Activated T-cell treated with anti-CD3 and anti-CD28 coated beads, Interleukin-2, amount 50 U/mL, for 24 hours (primary cell): ENCODE measurements around the gene PLEKHB2.
"Not testable (repeated sequence)": the region's sequence is repeated elsewhere in the genome, so short reads cannot be mapped to it uniquely, and the experiment has no call there.

Source experiments
- DNase-seq: peaks from one replicate; pipeline ENCODE4 v3.0.0-alpha.2; 2020
- H3K27ac Mint-ChIP-seq: 2 replicates; pipeline ENCODE4 v1.8.0; 2020; ENCODE audit warnings: mild to moderate bottlenecking, mixed read lengths
- H3K27me3 Mint-ChIP-seq: 2 replicates; pipeline ENCODE4 v1.8.0; 2020; ENCODE audit warnings: mixed read lengths
- H3K36me3 Mint-ChIP-seq: 2 replicates; pipeline ENCODE4 v1.8.0; 2020; ENCODE audit warnings: low read depth, mixed read lengths
- H3K4me1 Mint-ChIP-seq: 2 replicates; pipeline ENCODE4 v1.8.0; 2020; ENCODE audit warnings: low read depth, mixed read lengths
- H3K4me3 Mint-ChIP-seq: 2 replicates; pipeline ENCODE4 v1.8.0; 2020; ENCODE audit warnings: mild to moderate bottlenecking, moderate library complexity, mixed read lengths
- H3K9me3 Mint-ChIP-seq: 2 replicates; pipeline ENCODE4 v1.8.0; 2020; ENCODE audit warnings: mixed read lengths

The PLEKHB2 gene

DNA sequence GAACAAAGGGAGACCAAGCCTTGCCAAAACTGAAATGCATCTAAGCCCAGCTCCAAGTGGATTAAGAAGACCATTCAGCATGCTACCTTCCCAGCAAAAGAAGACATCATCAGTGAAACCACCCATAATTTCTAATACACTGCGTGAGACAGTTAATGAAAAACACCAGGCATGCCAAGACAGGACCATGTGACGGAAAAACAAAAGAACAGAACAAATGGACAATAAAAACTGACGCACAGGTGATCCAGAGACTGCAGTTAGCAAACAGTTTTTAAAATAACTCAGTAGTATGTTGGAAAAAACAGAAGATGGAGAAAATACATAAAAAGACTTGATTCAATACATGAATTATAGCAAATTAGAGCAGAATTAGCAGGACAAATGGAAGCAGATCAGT lies 27.2 kb upstream of the PLEKHB2 start:
- Mint-ChIP-seq H3K9me3 (no peaks in the 10 kb centered on the region), H3K4me3 (no peak overlapping the region), H3K4me1 (peaks cover 58% of the 10 kb centered on the region), H3K36me3 (peaks cover 97% of the 10 kb centered on the region), H3K27ac (peak overlapping the region; percentile 4), H3K27me3 (no peaks in the 10 kb centered on the region)
- DNase-seq = no peak

DNA sequence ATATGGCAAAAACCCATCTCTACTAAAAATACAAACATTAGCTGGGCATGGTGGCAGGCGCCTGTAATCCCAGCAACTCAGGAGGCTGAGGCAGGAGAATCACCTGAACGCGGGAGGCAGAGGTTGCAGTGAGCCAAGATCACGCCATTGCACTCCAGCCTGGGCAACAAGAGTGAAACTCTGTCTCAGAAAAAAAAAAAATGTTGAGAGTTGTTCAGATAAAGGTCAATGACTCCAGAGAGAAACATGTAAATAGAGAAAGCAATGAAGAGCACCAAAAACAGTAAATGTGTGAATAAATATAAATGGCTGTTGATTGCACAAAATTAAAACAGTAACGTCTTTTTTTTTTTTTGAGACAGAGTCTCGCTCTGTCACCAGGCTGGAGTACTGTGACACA lies 25.2 kb upstream of the PLEKHB2 start:
- H3K27ac Mint-ChIP-seq = peak overlapping the region; percentile 64
- H3K4me1 Mint-ChIP-seq = peaks cover 50% of the 10 kb centered on the region
- peaks cover 93% of the 10 kb centered on the region for H3K36me3 Mint-ChIP-seq
- not testable (repeated sequence) for H3K9me3 Mint-ChIP-seq, H3K4me3 Mint-ChIP-seq, DNase-seq, H3K27me3 Mint-ChIP-seq

DNA sequence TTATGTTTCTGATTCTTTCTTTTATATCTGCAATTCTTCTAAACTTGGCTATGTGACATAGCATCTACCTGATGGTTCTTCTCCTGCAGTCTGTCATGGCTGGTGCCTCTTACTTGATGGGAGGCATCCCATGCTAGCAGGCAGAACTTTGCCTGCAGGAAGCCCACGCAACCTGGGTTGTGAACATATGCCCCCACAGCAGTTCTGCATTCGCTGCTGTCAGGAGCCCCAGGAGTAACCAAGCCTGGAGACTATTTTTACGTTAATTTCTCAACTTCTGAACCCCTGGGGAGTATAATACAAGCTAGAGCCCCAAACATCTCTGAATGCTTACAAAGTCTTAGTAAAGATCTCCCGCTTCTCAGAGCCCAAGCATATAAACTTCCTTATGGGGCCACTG lies 23.9 kb upstream of the PLEKHB2 start:
- no peak for DNase-seq
- Mint-ChIP-seq H3K4me1 (peaks cover 54% of the 10 kb centered on the region), H3K27me3 (no peaks in the 10 kb centered on the region), H3K9me3 (no peaks in the 10 kb centered on the region), H3K27ac (no peak overlapping the region), H3K36me3 (peaks cover 93% of the 10 kb centered on the region), H3K4me3 (no peak overlapping the region)

DNA sequence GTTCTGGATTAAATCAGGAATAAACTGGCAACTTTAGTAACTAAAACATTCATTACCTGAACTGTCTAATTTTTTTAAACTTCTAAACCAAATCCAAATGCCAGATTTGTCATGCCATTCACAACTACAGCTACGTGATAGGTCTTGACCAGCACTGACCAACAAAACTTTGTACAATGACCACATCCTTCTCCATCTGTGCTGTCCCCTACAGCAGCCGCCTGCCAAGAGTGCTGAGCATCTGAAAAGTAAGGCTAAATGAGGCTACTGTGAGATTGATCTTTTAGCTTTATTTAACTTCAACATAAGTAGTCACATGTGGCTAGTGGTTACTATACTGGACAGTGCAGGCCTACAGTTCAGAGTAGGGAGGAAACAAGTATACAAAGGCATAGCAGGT lies 19.5 kb upstream of the PLEKHB2 start:
- Mint-ChIP-seq H3K4me1 (peaks cover 59% of the 10 kb centered on the region), H3K9me3 (no peaks in the 10 kb centered on the region), H3K27ac (peak overlapping the region; percentile 72), H3K36me3 (peaks cover 90% of the 10 kb centered on the region), H3K4me3 (no peak overlapping the region), H3K27me3 (no peaks in the 10 kb centered on the region)
- DNase-seq = no peak

DNA sequence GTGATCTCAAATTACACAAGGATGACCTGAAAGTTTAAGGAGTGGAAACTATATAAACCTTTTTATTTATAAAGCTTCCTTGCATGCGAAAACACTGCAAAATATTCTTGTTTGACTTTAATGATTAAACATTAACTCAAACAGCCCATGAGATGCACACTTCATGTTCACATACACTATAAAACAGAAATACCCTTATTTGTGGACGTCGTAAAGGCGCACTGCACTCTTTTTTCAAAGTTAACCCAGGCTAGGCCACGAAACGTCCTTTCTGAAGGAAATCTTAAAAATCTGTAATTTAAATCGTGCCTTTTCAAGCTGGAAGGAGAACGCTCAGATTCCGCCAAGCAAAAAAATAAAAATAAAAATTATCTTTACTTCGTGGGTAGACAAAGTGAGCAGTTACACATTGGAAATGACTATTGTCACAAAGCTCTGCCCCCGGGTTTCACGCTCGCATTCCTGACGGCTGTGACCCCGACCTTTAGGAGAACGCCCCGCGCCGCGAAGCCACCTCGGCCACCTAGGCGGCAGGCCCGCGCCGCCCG lies 12.6 kb upstream of the PLEKHB2 start:
- Mint-ChIP-seq H3K4me1 (peaks cover 32% of the 10 kb centered on the region), H3K36me3 (peaks cover 47% of the 10 kb centered on the region), H3K27ac (peak overlapping the region; percentile 83), H3K27me3 (no peaks in the 10 kb centered on the region), H3K9me3 (no peaks in the 10 kb centered on the region), H3K4me3 (peak overlapping the region; percentile 83)
- no peak for DNase-seq

DNA sequence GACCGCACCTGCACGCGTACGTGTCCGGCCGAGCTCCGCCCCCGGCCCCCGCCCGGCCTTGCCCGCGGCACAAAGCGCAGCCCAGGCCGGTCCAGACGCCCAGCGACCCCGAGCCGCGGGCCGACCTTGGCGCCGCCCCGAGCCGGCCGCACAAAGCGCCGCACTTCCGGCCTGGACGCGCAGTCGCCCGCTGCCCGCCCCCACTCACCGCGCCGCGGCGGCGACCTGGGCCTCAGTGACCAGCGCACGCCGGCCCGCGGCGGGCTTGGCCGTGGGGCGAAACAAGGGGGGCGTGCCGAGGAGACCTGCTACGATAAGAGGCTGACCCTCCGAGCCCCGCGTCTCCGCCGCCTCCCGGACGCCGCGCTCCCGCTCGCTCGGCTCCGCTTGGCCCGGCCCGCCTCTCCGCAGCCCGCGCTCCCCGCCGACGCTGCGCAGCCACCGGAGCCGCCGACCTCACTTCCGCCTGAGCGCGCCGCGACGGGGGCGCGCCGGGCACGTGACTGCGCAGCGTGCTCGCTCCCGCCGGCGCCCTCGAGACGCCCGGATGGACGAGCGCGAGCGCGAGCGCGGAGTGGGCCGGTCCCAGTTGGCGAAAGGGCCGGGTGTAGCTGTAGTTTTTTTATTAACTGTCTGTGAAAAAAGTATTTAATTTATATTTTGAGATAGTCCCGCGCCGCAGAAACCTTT lies 12.0 kb upstream of the PLEKHB2 start, which contains the start of gene FAM168B:
TSS of gene FAM168B (minus strand) at position 455 of the 690 bp plus-strand sequence. CDS start 10,814 bp downstream, outside the sequence.
- H3K9me3 Mint-ChIP-seq = no peaks in the 10 kb centered on the region
- H3K4me1 Mint-ChIP-seq = peaks cover 26% of the 10 kb centered on the region
- peak within 1 kb of the TSS; percentile 91 for H3K4me3 Mint-ChIP-seq
- DNase-seq = peak; percentile 95
- peak within 1 kb of the TSS; percentile 98 for H3K27ac Mint-ChIP-seq
- peaks cover 41% of the 10 kb centered on the region for H3K36me3 Mint-ChIP-seq
- no peaks in the 10 kb centered on the region for H3K27me3 Mint-ChIP-seq

DNA sequence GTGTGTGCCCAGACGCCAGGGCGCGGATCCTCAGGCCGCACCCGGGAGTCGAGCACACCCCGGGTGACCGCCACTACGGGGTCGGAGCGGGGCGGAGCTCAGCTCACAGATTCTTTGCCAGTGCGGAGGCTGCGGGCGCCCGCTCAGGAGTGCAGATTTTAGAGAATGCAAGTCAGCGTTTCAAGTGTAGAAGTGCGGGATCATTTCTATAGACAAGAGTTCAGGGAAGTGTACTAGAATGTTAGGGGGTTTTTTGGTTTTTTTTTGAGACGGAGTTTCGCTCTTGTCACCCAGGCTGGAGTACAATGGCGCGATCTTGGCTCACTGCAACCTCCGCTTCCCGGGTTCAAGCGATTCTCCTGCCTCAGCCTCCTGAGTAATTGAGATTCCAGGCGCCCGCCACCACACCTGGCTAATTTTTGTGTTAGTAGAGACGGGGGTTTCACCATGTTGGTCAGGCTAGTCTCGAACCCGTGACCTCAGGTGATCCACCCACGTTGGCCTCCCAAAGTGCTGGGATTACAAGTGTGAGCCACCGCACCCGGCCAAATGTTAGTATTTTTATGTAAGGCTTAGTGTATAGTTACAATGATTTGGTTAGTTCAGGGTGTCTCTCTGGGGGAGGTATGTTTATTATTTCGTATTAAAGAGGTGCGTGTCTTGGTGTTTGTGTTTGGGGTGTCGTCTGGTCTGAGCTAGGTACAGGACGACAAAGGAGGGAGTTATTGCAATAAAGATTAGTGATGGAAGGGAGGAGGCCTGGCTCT lies 11.3 kb upstream of the PLEKHB2 start:
- no peak for DNase-seq
- no peaks in the 10 kb centered on the region for H3K9me3 Mint-ChIP-seq
- H3K27ac Mint-ChIP-seq = peak overlapping the region; percentile 98
- peaks cover 34% of the 10 kb centered on the region for H3K36me3 Mint-ChIP-seq
- peak overlapping the region; percentile 91 for H3K4me3 Mint-ChIP-seq
- no peaks in the 10 kb centered on the region for H3K27me3 Mint-ChIP-seq
- H3K4me1 Mint-ChIP-seq = peaks cover 24% of the 10 kb centered on the region

DNA sequence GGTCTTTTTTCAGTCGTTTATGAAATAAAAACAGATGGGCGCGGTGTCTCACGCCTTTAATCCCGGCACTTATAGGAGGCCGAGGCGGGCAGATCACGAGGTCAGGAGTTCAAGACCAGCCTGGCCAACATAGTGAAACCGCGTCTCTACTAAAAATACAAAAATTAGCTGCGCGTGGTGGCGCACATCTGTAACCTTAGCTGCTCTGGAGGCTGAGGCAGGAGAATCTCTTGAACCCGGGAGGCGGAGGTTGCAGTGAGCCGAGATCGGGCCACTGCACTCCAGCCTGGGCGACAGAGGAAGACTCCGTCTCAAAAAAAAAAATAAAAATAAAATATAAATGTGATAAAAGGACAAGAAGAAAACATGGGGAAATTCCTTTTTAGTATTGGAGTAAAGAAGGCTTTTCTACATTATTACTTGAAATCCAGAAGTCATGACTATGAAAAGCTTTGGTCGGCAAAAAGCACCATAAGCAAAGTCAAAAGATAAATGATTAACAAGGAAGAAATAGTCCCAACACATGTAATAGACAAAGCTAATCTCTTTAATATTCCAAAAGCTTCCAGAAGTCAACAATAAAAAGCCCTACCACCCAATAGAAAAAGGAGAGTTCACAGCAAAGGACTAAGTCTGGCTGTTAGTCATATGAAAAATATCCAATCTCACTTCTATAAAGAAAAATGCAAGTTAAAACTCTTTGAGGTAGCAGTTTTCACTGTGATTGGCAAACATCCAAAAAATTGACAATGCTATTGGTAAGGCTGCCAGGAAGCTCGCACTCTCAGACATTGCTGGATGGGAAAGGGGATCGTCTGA lies 10.5 kb upstream of the PLEKHB2 start:
- no peak for DNase-seq
- Mint-ChIP-seq H3K27ac (peak overlapping the region; percentile 98), H3K9me3 (no peaks in the 10 kb centered on the region), H3K36me3 (peaks cover 26% of the 10 kb centered on the region), H3K4me1 (peaks cover 19% of the 10 kb centered on the region), H3K4me3 (peak overlapping the region; percentile 91), H3K27me3 (no peaks in the 10 kb centered on the region)

DNA sequence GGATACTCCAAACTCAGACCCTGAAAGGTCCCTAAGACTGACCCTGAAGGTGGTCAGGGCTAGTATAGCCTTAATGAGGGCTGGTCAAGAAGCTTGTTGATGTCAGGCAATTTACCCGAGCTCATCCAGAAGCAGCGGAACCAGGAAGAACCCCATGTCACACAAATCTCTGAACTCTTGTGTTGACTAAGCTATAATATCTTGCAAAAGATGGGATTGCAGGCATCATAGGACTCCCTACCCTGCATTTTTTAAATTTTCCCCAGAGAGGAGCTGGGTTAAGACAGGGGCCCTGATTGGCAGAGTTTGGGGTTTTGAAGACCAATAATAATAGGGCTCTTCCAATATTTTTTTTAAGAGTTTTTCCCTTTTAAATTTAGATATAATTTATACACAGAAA lies 2.0 kb upstream of the PLEKHB2 start:
- H3K9me3 Mint-ChIP-seq = no peaks in the 10 kb centered on the region
- H3K4me3 Mint-ChIP-seq = no peak overlapping the region
- no peak for DNase-seq
- peaks cover 24% of the 10 kb centered on the region for H3K36me3 Mint-ChIP-seq
- peak overlapping the region; percentile 50 for H3K27ac Mint-ChIP-seq
- H3K27me3 Mint-ChIP-seq = no peaks in the 10 kb centered on the region
- peaks cover 39% of the 10 kb centered on the region for H3K4me1 Mint-ChIP-seq

DNA sequence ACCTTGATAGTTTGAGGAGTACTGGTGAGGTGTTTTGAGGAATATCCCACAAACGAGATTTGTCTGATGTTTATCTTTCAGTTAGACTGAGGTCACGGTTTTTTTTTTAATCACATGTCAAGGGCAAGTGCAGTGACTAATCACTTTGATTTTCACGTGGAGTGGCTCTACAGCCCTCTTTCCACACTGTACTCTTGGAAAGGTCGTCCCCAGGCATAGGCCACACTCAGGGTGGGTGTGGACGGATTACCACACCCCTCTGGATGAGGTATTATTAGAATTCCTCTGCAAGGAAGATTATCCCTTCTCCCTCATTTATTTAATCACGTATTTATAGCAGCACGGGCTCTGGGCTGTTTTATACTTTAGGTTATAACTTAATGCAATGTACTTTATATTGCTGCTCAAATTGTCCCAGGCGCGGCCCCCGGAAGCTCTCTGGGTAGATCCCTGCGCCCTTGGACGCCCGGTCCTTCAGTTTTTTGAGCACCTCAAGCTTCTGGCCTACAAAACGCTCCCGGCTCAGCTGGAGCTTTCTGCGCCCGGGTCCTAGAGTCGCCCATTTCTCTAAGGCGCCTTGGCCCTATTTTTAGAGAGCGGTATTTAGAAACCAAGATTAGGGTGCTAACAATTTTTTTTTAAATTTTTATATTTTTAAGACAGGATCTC lies 515 bp upstream of the PLEKHB2 start:
- DNase-seq = no peak
- Mint-ChIP-seq H3K9me3 (no peaks in the 10 kb centered on the region), H3K27ac (peak overlapping the region; percentile 95), H3K4me3 (peak overlapping the region; percentile 86), H3K4me1 (peaks cover 49% of the 10 kb centered on the region), H3K36me3 (peaks cover 35% of the 10 kb centered on the region), H3K27me3 (no peaks in the 10 kb centered on the region)

DNA sequence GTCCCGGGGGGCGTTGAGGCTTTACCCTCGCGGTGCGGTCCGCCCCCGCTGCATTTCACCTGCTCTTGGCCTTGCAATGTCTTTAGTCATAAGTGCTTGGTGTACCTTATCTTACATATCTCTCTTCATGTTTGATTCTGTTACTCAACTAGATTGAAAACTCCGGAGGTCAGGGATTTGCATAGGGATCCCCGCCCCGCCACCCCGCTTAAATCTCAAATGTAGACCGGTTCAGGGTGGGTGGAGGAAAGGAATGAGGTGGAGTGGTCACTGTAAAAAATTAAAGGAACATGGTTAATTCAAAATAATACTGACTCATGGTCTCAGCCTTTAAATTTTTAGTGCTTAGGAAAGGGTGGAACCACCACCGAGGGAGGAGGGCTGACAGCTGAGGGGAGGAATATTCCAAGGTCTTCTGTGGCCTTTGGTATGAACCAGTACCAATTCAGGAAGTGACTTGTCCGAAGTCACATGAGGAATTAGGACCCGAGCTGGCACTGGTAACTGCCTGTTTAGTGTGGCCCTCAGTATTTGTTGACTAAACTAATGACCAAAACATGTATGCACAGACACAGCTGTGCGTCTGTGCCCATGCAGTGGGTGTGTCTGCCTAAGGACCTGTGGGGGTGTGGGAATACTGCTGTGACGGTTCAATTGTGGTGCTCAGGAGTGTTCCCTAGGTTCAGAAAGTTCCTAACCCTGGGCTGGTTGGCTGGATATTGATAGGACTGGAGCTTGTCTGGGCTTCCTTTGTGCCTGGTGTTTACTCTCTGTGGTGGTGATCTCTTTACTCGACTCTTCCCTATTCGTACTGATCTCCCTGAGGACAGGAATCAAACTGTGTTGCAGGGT lies 1.0 kb downstream of the PLEKHB2 start:
- Mint-ChIP-seq H3K27me3 (no peaks in the 10 kb centered on the region), H3K27ac (peak overlapping the region; percentile 95), H3K4me1 (peaks cover 62% of the 10 kb centered on the region), H3K4me3 (peak overlapping the region; percentile 86), H3K36me3 (peaks cover 47% of the 10 kb centered on the region), H3K9me3 (no peaks in the 10 kb centered on the region)
- DNase-seq = no peak

DNA sequence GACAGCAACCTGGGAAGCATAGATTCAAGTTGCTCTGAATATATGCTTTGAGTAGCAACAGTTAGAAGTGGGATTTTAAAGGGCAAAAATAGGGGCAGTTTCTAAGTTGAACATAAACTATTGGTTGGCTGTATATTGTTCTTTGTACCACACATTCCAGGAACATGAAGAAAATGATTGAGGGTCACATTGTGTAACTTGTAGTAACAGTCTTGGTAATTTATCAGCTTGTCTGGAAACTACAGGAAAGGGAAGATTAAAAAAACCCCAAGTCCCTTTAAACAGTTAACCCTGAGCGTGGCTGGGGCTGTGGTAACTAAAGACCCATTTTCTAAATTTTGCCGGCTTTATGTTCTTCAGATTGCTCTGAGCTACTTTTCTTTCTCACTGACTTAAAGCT lies 7.4 kb downstream of the PLEKHB2 start:
- no peaks in the 10 kb centered on the region for H3K27me3 Mint-ChIP-seq
- no peak overlapping the region for H3K27ac Mint-ChIP-seq
- no peak overlapping the region for H3K4me3 Mint-ChIP-seq
- no peak for DNase-seq
- H3K36me3 Mint-ChIP-seq = peaks cover 86% of the 10 kb centered on the region
- H3K9me3 Mint-ChIP-seq = peaks cover 8% of the 10 kb centered on the region
- peaks cover 81% of the 10 kb centered on the region for H3K4me1 Mint-ChIP-seq

DNA sequence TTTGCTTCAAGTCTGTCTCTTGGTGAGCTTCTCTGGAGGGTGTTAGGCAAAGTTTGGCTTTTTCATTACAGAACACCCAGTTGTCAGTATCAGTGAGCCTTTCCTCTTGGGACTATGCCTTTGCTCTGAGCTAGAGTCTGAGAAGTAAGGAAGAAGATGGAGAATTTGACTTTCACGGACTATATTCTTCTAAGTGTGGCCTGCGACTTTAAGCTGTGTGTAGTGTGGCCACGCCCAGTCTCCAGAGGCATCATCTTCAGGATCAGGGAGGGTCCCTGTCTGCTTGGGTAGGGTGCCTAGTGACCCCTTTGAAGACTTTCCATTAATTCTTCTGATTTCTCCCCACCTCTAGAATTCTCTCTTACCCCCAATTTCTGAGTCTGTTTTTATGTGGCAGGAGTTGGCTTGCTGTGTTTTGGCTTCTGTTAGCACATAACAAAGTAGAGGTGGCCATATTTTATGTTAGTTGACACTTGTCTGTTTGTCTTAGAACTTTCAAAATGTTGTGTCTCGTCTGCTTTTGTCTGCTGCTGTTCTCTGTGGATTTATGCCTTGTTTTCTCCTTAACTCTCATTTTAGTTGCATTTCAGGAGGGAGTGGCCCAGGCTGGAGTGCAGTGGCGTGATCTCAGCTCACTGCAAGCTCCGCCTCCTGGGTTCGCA lies 8.6 kb downstream of the PLEKHB2 start:
- H3K4me3 Mint-ChIP-seq = no peak overlapping the region

More for the DNA sequence above, 8.6 kb downstream of the PLEKHB2 start:
- Mint-ChIP-seq H3K36me3 (peaks cover 86% of the 10 kb centered on the region), H3K27me3 (no peaks in the 10 kb centered on the region), H3K9me3 (peaks cover 8% of the 10 kb centered on the region), H3K4me1 (peaks cover 80% of the 10 kb centered on the region), H3K27ac (no peak overlapping the region)
- no peak for DNase-seq
